ENCODE data around the gene CHRD. TPM values are rescaled to one million over a fixed set of nuclear protein-coding genes. Genes with fewer than 3 reads are reported as not detected.

CHRD gene
- total RNA-seq, 1 experiment from 2014 or later: not detected

DNA sequence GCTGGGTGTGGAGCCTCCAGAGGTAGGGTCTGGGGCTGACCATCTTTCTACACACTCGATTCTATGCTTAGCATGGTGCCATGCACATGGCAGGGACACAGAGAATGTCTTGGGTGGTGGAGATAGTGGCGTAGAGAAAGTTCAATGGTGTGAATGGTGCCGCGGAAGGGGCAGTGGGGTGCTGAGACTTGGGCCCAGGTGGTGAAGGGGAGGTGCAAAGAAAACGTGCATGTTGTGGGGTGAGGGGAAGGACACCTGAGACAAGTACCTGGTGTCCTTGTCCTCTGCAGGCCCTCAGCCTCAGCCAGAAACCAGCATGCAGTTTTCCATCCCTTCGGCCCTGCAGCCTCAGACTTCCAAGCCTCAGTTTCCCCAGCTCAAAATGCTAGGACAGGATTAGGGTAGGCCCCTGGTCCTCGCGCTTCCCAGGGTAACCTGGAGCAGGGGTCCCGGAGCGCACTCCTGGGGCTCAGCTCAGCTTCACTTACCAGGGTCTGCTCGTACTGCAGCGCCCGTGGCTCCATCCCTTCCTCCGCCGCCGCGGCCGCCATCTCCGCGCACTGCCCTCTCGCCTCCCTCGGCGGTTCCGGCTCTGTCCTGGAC, 18.8 kb upstream of the CHRD start:
- DNase-seq (ENCODE audit: low read depth): no peak

DNA sequence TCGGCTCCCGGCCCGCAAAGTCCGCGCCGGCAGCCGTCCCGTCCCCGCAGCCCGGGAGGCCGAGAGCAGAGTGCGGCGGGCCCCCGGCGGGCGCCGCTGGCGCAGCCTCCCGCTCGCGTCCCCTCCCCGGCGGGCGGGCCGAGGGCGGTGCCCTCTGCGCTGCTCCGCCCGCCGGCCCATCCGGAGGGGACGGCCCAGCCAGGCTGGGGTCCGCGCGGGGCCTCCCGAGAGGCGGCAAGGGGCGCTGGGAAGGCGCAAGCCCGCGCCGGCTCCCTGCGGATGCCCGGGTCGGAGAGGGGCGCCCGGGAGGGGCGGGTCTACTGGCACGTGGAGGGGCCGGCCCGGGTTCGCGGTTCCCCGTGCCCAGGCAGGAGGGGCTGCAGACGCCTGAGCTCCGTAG, 18.3 kb upstream of the CHRD start, which contains the start of the genes CLCN2 and POLR2H:
TSS of gene CLCN2 (minus strand) at position 74 of the 400 bp plus-strand sequence. CDS start 126 bp downstream, outside the sequence.
TSS of gene POLR2H (plus strand) at position 179 of the 400 bp plus-strand sequence. CDS start 1,783 bp downstream, outside the sequence.
- DNase-seq (ENCODE audit: low read depth): peak; percentile 64

DNA sequence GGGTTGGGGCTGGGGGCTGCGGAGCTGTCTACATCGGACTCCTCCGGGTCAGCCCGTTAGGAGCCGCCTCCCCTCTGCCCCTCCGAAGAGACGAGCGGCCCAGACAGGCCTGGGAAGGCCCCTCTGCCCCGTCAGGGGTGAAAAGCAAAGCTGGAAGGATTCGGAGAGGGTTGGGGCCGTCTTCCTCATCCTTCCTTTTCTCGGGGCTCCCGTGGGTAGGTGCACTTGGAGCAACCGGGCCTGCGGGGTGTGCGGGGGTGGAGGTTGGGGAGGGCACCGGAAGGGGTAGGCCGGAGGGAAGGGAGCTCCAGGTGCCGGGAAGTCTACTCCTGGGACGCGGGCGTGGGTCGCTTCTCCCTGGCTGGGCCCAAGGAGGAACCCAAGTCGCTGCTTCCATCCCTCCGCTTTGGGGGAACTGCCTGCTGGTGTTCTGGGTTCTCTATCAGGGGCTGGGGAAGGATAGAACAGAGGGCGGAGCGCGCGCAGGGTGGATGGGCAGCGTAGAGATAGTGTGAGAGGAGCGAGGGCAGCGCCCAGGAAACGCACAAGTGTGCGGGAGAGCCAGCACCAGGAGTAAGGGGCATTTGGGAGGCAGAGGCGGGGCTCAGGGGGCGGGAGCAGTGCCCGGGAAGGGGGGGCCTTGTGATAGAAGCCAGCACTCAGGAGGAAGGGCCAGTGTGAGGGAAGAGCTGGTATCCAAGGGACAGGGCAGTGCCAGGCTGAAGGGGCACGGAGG, 17.8 kb upstream of the CHRD start:
- DNase-seq (ENCODE audit: low read depth): peak; percentile 80

DNA sequence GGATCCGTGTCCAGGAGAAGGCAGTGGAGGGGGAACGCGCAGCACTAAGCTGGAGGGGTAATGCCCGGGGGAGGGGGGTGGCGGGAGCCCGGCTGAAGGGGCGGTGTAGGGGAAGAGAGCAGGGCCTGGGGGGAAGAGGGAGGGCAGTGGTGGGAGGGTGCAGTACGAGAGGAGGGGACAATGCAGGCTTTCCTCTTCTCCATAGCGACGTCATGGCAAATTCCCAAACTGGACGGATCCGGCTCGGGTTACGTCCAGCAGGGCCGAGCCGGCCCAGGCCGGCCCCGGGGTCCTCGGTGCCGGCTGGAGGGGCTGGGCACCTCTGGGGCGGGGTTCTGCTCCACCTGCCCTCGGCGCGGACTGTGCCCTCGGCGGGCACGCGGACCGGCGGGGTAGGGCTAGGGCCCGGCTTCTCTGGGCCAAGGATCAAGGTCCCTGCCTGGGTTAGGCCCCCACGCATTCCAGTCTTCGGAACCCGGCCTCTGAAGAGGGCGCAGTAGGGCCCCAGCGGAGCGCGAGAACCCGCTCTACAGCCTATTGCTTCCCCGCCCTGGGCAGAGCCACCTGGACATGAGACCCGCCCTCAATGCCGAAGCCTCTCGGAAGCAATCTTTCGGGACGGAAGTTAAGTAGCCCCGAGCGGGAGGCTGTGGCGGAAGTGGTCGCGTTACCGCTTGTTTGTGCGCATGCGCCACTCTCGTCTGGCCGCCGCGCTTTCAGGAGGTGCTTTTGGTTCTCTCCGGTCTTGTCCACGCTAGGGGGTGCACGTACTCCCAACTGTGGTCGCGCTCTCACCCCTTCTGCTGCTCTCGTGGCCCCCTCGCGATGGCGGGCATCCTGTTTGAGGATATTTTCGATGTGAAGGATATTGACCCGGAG, 16.9 kb upstream of the CHRD start:
- peak; percentile 97 for DNase-seq (ENCODE audit: low read depth)

DNA sequence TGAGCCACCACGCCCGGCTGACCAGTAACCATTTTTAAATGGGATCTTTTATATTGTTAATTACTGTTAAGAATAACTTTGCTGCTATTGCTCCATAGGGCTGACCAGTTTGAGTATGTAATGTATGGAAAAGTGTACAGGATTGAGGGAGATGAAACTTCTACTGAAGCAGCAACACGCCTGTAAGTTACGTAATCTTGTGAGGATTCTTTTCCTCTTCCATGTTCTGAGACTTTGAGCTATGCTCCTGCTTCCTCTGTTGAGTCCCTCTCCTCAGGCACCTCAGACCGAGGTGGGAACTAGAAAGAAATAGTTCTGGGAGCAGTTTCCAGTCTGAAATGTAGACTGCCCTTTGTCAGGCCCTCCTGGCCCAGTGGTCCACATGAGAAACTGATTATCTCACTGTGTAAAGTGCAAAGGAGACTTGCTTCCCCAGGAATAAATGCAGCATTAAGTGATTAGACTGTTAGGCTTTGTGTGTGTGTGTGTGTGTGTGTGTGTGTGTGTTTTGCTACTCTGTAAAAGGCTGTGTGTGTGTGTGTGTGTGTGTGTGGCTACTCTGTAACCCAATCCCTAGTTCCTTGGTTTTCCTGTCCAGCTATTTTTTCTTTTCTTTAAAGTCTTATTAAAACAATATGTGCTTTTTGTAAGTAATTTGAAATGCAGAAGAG, 13.1 kb upstream of the CHRD start:
- DNase-seq (ENCODE audit: low read depth): peak; percentile 25

DNA sequence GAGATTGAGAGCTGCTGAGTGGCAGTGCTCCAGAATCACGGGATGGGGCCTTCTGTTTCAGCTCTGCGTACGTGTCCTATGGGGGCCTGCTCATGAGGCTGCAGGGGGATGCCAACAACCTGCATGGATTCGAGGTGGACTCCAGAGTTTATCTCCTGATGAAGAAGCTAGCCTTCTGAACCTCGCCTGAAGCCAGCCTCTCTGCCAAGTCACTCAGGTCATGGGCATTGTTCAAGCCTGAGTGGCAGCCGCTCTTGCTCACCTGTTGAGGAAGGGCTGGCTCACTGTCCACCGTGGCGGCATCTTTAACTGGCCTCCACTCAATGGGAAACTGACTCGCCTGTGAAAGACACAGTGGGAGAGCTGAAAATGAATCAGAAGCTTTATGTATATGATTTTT, 11.7 kb upstream of the CHRD start:
- no peak for DNase-seq (ENCODE audit: low read depth)

DNA sequence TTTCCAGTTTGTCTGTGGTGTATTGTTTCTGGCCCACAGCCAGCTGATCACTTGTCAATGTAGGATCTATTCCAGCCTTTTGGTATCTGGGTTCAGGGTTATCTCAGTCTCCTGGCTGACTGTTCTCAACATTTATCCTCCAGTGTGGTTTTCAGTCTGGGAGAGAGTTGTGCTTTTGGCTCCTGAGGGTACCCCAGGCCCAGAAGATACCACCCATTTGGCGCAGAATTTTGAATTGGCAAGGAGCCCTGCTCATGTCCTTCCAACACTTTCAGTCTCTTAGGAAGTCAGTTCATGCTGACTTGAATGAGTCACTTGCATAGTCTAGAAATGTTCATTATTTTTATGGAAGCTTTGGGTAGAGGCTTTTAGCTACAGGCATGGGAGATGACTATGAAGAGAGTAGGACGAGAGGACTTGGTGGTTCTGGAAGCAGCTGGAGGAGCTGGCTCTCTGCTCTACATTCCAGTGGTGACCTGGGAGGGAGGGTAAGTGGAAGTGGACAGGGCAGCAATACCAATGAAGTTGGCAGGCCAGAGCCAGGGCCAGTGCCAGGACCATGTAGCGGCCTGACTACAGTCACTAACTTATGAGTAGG, 11.2 kb upstream of the CHRD start:
- peak; percentile 20 for DNase-seq (ENCODE audit: low read depth)

DNA sequence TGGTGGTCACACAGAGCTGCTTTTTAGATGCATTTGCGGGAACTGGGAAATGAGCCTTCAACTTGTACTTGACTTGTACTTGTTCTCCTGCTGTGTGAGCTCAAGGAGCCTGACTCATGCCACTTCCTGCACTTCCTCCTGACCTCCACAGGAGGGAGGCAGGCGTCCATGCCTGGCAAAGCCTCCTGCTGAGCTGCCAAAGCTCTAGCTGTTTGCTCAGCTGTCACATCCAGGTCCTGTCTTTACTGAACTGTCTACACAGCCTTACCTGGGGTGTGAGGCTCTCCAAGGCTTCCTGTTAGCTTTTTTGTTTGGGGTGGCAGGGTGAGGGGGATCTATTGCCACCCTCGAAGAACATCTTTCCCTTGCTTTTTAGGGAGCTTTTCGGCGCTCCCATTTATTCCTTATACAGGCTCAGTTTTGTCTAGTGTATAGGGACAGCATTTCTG, 8.3 kb upstream of the CHRD start:
- peak; percentile 79 for DNase-seq (ENCODE audit: low read depth)

DNA sequence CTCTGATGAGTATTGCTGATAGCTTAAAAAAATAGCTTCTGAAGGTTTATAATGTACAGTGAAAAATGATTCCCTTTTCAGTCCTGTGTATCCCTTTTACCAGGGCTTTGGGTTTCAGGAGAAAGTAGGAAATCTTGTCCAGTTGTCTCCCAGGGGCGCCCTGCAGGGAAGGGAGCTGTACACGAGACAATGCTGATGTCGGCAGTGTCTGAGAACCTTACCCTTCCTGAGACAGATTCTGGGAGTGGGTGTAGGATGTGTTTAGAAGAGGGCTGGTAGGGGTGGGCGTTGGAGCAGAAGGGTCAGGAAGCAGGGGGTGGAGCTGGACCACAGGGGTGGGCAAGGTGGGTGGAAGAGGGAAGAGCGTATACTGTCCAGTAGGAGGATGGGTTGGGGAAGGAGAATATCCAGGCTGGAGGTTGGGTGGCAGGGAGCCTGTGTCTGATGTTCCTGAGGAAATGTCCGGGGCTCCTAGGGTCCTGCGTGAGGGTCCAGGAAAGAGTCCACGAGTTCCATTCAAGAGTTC, 7.5 kb upstream of the CHRD start:
- DNase-seq (ENCODE audit: low read depth): no peak

DNA sequence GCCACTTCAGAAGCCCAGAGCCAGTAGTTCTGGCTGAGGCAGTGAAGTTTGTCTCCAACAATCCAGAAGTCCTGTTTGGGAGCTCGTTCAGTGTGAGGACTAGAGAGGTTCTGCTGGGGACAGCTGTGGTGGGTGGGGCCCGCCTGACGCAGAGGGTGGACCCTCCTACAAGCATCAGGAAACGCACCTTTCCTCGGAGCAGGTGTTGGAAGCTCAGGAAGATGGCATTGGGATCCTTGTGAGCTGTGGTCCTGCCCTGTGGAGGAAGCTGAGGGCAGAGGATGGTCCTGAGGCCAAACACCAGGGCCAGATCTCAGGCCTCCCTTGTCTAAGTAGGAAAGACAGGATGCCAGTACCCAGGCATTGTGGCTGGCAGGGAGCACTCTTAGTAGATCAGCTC, 6.9 kb upstream of the CHRD start:
- DNase-seq (ENCODE audit: low read depth): no peak

DNA sequence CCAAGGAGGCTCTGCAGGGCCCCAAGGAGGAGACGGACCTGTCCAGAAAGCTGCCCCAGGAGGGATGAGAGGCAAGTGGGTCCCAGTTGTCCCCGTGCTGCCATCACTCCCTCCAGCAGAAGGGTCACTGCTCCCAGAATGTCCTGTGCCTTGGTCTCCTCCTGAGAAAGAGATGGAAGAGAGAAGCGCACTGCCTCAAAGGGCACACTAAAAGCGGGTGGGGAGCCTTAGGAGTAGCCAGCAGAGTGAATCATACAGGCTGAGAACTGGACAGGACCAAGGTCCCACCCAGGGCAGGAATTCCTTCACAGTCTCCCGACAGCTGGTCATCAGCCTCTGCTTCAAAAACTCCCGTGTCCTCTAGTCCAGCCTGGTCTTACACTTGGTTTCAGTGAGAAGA, 6.4 kb upstream of the CHRD start:
- peak; percentile 15 for DNase-seq (ENCODE audit: low read depth)

DNA sequence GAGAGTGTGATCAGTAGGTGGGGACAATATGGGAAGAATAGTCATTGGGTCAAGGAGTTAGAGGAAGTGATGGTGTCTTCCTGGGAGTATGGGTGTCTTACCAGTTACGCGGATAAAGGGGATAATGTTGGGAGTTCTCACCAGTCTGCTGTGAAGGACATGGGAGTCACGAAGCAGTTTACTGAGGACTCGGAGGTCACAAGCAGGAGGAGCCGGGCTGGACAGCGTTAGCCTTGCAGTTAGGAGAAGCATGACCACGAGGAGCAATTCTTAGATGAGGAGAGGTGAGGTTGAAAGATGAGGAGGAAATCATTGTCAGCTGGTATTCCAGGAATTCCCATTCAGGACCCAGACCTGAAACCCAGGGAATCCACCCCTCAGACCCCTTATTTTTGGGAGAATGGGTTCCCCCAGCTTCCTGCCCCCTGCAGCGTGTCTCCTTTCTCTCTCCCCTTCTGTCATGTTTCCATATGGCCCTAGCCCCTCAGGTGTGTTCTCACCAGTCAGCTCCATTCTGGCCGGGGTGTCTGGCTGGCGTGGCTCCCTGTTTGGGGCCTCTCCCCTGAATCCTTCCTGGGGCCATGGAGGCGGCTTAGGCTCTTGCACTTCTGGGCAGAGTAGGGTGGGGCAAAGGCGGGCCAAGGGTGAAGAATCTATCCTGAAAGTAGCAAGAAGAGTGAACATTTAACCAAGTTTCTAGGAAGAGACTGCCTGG, 4.0 kb upstream of the CHRD start:
- no peak for DNase-seq (ENCODE audit: low read depth)

DNA sequence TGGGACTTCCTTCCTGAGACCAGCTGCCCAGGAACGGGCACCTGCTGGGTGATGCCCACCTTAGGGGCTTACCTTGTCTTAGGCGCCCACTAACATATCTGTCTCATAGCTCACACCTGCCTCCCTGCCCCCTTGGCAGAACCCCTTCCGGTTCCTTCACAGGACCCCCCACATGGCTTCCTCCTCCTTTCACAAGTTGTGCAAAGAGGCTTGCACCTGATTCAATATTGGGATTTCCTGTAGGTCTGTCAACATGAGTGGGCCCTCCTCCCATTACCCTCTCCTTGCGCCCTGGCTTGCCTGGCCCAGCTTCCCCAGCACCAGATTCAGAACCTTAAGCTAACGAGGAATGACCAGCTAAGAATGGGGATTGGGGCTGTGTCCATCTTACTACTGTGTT, 2.5 kb upstream of the CHRD start:
- DNase-seq (ENCODE audit: low read depth): no peak

DNA sequence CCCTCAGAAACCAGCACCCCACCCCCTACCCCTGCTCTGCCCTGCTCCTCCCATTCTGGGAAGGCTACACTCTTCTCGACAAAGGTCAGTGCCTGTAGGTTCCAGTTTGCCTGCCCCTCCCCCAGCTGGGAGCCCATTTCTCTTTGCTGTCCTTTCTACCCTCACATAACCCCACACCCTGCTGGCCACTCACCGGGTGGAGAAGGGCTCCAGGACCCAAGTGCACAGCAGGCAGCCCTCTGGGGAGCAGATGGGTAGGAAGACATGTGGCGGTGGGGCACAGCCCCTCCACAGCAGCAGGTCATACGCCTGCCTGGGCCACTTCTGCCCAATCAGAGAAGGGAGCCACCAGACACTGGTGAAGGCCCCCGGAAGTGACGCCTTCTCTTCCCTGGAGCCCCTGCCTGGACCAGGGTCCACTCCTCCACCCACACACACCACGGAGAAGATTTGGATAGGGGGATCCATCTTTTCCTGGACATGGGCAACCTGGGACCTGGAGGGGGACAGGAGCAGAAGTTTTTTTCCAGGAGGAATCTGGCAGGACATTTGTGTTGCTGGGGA, 1.9 kb upstream of the CHRD start, which contains the start of gene THPO:
TSS of gene THPO (minus strand) at position 326 of the 564 bp plus-strand sequence. CDS start 1,948 bp downstream, outside the sequence.
- DNase-seq (ENCODE audit: low read depth): no peak

DNA sequence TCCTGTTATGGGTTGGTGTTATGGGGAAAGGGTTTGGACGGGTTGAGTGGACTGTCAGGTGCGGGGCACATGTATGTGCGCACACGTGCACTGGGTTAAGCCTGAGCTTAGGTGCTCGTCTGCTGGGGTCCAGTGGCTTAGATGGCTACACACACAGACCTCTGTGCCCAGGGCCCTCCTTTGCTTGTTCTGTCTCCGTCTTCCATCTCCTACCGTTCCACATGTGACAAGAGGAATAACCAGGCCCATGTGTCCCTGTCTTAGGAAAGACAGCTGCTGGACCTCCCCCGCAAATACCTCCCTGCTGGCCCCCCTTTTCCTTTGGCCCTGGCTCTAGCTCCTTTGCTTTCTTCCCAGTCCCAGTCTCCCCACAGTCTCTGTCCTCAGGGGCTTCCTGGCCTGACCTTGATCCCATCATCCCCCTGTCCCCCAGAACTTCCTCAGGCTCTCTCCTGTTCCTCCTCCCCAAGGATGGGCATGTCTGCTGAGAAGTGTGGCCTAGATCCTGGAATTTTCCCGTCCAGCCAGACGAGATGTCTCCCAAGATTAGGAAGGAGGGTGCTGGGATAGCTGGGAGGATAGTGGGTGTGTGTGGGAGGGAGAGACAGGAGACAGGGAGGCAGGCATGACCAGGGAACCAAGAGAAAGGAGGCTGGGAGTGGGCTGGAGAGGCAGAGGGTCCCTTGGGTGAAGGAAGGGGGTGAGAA, 1.1 kb upstream of the CHRD start:
- DNase-seq (ENCODE audit: low read depth): no peak

DNA sequence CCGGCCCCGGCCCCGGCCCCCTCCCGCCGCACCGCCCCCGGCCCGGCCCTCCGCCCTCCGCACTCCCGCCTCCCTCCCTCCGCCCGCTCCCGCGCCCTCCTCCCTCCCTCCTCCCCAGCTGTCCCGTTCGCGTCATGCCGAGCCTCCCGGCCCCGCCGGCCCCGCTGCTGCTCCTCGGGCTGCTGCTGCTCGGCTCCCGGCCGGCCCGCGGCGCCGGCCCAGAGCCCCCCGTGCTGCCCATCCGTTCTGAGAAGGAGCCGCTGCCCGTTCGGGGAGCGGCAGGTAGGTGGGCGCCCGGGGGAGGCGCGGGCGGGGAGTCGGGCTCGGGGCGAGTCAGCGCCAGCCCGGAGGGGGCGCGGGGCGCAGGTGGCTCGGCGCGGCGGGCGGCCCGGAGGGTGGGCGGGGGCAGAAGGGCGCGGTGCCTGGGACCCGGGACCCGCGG, 352 bp downstream of the CHRD start:
- DNase-seq (ENCODE audit: low read depth): peak; percentile 19

DNA sequence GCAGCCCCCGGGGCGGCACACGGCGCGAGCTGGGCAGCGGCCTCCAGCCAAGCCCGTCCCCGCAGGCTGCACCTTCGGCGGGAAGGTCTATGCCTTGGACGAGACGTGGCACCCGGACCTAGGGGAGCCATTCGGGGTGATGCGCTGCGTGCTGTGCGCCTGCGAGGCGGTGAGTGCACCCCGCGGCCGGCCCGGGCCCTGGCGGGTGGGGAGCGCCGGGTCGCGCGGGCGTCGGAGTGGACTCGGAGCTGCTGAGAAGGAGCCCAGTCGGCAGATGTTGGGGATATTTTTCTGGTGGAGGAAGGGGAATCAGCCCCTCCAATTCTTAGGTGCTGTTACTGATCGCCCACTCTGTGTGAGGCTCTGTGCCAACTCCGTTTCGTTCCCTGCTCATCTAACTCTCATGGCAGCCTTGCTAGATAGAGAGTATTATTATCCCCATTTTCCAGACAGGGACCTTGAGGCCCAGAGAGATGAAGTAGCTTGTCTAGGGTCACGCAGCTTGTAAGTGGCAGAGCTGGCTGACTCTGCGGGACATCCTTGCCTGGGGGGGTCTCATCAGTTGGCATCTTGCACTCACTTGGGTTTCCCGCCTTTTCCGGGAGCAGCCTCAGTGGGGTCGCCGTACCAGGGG, 890 bp downstream of the CHRD start:
- DNase-seq (ENCODE audit: low read depth): no peak
